K562 (cell line): Measurements from ENCODE around the gene NAP1L1. TPM values are rescaled to one million over a fixed set of nuclear protein-coding genes. Genes with fewer than 3 reads are reported as not detected.
A peak's percentile ranks its signal among the peaks of the same experiment; 100 is the strongest.

Experiments used
- ARHGAP35 ChIP-seq: fragments of 450-650 bp; IDR thresholded peaks from 2 replicates; pipeline ENCODE4 v1.6.1; 2018; ENCODE audit not compliant: partially characterized antibody
- BRF1 ChIP-seq: IDR thresholded peaks from 3 replicates; pipeline ENCODE4 v1.6.1; 2011; ENCODE audit warnings: borderline replicate concordance, mild to moderate bottlenecking; ENCODE audit not compliant: insufficient read length; ENCODE audit errors: extremely low read depth
- CBFA2T2 ChIP-seq: fragments of 450-650 bp; conservative IDR thresholded peaks from 2 replicates; pipeline ENCODE4 v1.6.1; 2017; ENCODE audit warnings: mild to moderate bottlenecking
- CCNT2 ChIP-seq: IDR thresholded peaks from 2 replicates; pipeline ENCODE4 v1.6.1; 2011; ENCODE audit warnings: borderline replicate concordance, low read depth, mild to moderate bottlenecking, moderate library complexity, mixed read lengths, low read length; ENCODE audit not compliant: insufficient read length; ENCODE audit errors: extremely low read depth
- DACH1 ChIP-seq: fragments of 450-650 bp; IDR thresholded peaks from 2 replicates; pipeline ENCODE4 v1.6.1; 2018; ENCODE audit not compliant: partially characterized antibody
- EP300 ChIP-seq: IDR thresholded peaks from 2 replicates; pipeline ENCODE4 v1.6.1; 2012; ENCODE audit warnings: low read length, improper control_type of control experiment
- FOXK2 ChIP-seq, 2 experiments: fragments of 450-650 bp; IDR thresholded peaks in 1 of 2; conservative IDR thresholded peaks in 1 of 2; 2 replicates each; pipeline ENCODE4 v1.6.1; 2016; ENCODE audit warnings: low read depth in 2 of 2, mild to moderate bottlenecking in 1 of 2
- GABPB2 ChIP-seq: fragments of 250-450 bp; sonication (Bioruptor Pico); conservative IDR thresholded peaks from 2 replicates; pipeline ENCODE4 v1.5.1; 2021; ENCODE audit warnings: mild to moderate bottlenecking
- MAFG ChIP-seq: fragments of 450-650 bp; conservative IDR thresholded peaks from 2 replicates; pipeline ENCODE4 v1.6.1; 2016; ENCODE audit warnings: missing genetic modification characterization, missing compliant biosample characterization
- MTF1 ChIP-seq: fragments of 250-450 bp; sonication (Bioruptor Pico); IDR thresholded peaks from 2 replicates; pipeline ENCODE4 v1.9.0; 2021; ENCODE audit warnings: moderate library complexity, mild to moderate bottlenecking, inconsistent platforms, borderline replicate concordance
- NFYB ChIP-seq: IDR thresholded peaks from 2 replicates; pipeline ENCODE4 v1.6.1; 2011; ENCODE audit warnings: mild to moderate bottlenecking, moderate library complexity; ENCODE audit not compliant: insufficient read length; ENCODE audit errors: extremely low read depth
- NKRF ChIP-seq: fragments of 450-650 bp; IDR thresholded peaks from 2 replicates; pipeline ENCODE4 v1.6.1; 2016; ENCODE audit warnings: borderline replicate concordance
- PTBP1 ChIP-seq: fragments of 200-400 bp; formaldehyde crosslinking; IDR thresholded peaks from 2 replicates; pipeline ENCODE4 v1.6.1; 2017; ENCODE audit warnings: low read depth, low read length
- RCOR1 ChIP-seq, 2 experiments: IDR thresholded peaks; 2 replicates each; pipeline ENCODE4 v1.6.1; 2012; ENCODE audit warnings: low read depth in 2 of 2, low read length in 2 of 2, borderline replicate concordance in 1 of 2, improper control_type of control experiment in 1 of 2
- RFX5 ChIP-seq: IDR thresholded peaks from 2 replicates; pipeline ENCODE4 v1.6.1; 2011; ENCODE audit warnings: low read depth, mild to moderate bottlenecking, improper control_type of control experiment, low read length
- SMAD1 ChIP-seq: fragments of 150-350 bp; IDR thresholded peaks from 2 replicates; pipeline ENCODE4 v1.6.1; 2014; ENCODE audit warnings: low read length, low read depth; ENCODE audit not compliant: partially characterized antibody
- SMAD3 ChIP-seq: fragments of 450-650 bp; formaldehyde crosslinking; conservative IDR thresholded peaks from 2 replicates; pipeline ENCODE4 v1.4.0; 2020; ENCODE audit warnings: mild to moderate bottlenecking
- SMARCB1 ChIP-seq: IDR thresholded peaks from 2 replicates; pipeline ENCODE4 v1.6.1; 2011; ENCODE audit warnings: improper control_type of control experiment, low read depth; ENCODE audit not compliant: insufficient read length
- SMC3 ChIP-seq: conservative IDR thresholded peaks from 2 replicates; pipeline ENCODE4 v1.6.1; 2011; ENCODE audit warnings: low read depth, low read length, improper control_type of control experiment; ENCODE audit not compliant: insufficient read depth
- SRSF7 ChIP-seq: fragments of 200-400 bp; formaldehyde crosslinking; optimal IDR thresholded peaks from 2 replicates; pipeline ENCODE3; 2017; ENCODE audit warnings: mild to moderate bottlenecking, low read depth, low read length
- TAL1 ChIP-seq: fragments of 450-650 bp; IDR thresholded peaks from 2 replicates; pipeline ENCODE4 v1.6.1; 2016; ENCODE audit warnings: mild to moderate bottlenecking
- TBL1XR1 ChIP-seq, 2 experiments: IDR thresholded peaks; 2 replicates each; pipeline ENCODE4 v1.6.1; 2012; ENCODE audit warnings: improper control_type of control experiment in 2 of 2, low read length in 2 of 2, mild to moderate bottlenecking in 1 of 2
- U2AF1 ChIP-seq: fragments of 200-400 bp; formaldehyde crosslinking; optimal IDR thresholded peaks from 2 replicates; pipeline ENCODE3; 2017; ENCODE audit warnings: mild to moderate bottlenecking, low read depth, low read length, moderate library complexity
- XRCC5 ChIP-seq: fragments of 200-400 bp; formaldehyde crosslinking; IDR thresholded peaks from 2 replicates; pipeline ENCODE4 v1.6.1; 2017; ENCODE audit warnings: low read depth, mild to moderate bottlenecking, low read length
- ZNF12 ChIP-seq: sonication (generic); formaldehyde crosslinking; IDR thresholded peaks from 2 replicates; pipeline ENCODE4 v1.4.0; 2020; ENCODE audit warnings: mild to moderate bottlenecking, missing genetic modification reagents
- ZNF445 ChIP-seq: fragments of 250-450 bp; sonication (Bioruptor Pico); IDR thresholded peaks from 2 replicates; pipeline ENCODE4 v1.4.0; 2020; ENCODE audit warnings: low read depth, mild to moderate bottlenecking, moderate library complexity
- ZNF561 ChIP-seq: fragments of 450-650 bp; formaldehyde crosslinking; conservative IDR thresholded peaks from 2 replicates; pipeline ENCODE4 v1.4.0; 2020; ENCODE audit warnings: mild to moderate bottlenecking, moderate library complexity
- ZNF583 ChIP-seq: fragments of 250-450 bp; sonication (Bioruptor Pico); IDR thresholded peaks from 2 replicates; pipeline ENCODE4 v1.4.0; 2020
- ZNF586 ChIP-seq: fragments of 450-650 bp; formaldehyde crosslinking; conservative IDR thresholded peaks from 2 replicates; pipeline ENCODE4 v1.4.0; 2020; ENCODE audit warnings: mild to moderate bottlenecking, moderate library complexity
- ZNF780A ChIP-seq: fragments of 250-450 bp; sonication (Bioruptor Pico); IDR thresholded peaks from 2 replicates; pipeline ENCODE4 v1.5.0; 2021; ENCODE audit warnings: mild to moderate bottlenecking
- polyA plus RNA-seq, 8 experiments: library from polyadenylated mRNA; depleted of rRNA in 4 of 8; stranded (reverse) in 5 of 8; unstranded in 3 of 8; fragments of >200 nt; fragmentation: Nextera tagmentation in 2 of 8; fragmentation: Illumina TruSeq in 1 of 8; extraction: Ambion mirVana in 2 of 8; extraction: Trizol in 1 of 8; gene quantifications; 2 replicates each; pipeline versions ENCODE4 v1.2.1 to v1.2.3, GENCODE V29; 2011 to 2014; ENCODE audit warnings: inconsistent platforms in 1 of 8, missing spikeins in 1 of 8
- total RNA-seq, 7 experiments: library from RNA; depleted of rRNA in 6 of 7; stranded (reverse); fragments of >200 nt in 6 of 7; fragmentation: Illumina TruSeq in 2 of 7; extraction: Trizol in 2 of 7; gene quantifications; 2 replicates each; pipeline versions ENCODE4 v1.2.1 to v1.2.3, GENCODE V29; 2011 to 2021; ENCODE audit warnings: low replicate concordance in 1 of 7

The NAP1L1 gene
- total and polyA plus RNA-seq, 9 of the 15 experiments (the other 6 are each of a cell fraction or from before 2014, with no cell fraction given) = 287 to 747 (median 450) TPM

- TF ChIP-seq MAFG (tag) = no peak
- TF ChIP-seq RFX5 = no peak
- TF ChIP-seq SMAD1 = no peak
- TF ChIP-seq BRF1 = no peak
- peak; percentile 66 for TF ChIP-seq CCNT2
- TF ChIP-seq SMAD3 = no peak
- TF ChIP-seq ZNF561 = no peak
- no peak for TF ChIP-seq PTBP1
- peak in 1 of 2 experiments; percentile 28; a peak in 1 of 4 replicates for TF ChIP-seq TBL1XR1 (IDR thresholded peaks at IDR 0.05; ENCODE audit: low read length in 2 of 2)
- TF ChIP-seq SRSF7 = no peak
- no peak for TF ChIP-seq ZNF586 (CRISPR knock-in tag)
- TF ChIP-seq XRCC5 = no peak
- no peak for TF ChIP-seq NKRF
- TF ChIP-seq SMC3 = no peak
- no peak for TF ChIP-seq ZNF780A (CRISPR knock-in tag)
- TF ChIP-seq NFYB = no peak
- TF ChIP-seq ARHGAP35 = no peak
- TF ChIP-seq RCOR1 (IDR thresholded peaks at IDR 0.05; ENCODE audit: borderline replicate concordance in 1 of 2, low read depth in 2 of 2, low read length in 2 of 2) = no peak
- no peak for TF ChIP-seq ZNF583
- no peak for TF ChIP-seq ZNF445 (CRISPR knock-in tag)
- TF ChIP-seq DACH1 = peak; percentile 62
- TF ChIP-seq U2AF1 = no peak
- peak; percentile 58; the same call in 1 of the 2 replicates for TF ChIP-seq EP300
- TF ChIP-seq FOXK2 (conservative IDR thresholded peaks at IDR 0.05 in 1 of 2, IDR thresholded peaks at IDR 0.05 in 1 of 2; ENCODE audit: low read depth in 2 of 2) = no peak
- TF ChIP-seq TAL1 = peak; percentile 74
- TF ChIP-seq GABPB2 = no peak
- no peak for TF ChIP-seq MTF1 (CRISPR knock-in tag)
- TF ChIP-seq ZNF12 = no peak
- TF ChIP-seq CBFA2T2 = peak; percentile 66
- no peak for TF ChIP-seq SMARCB1
Observed at GRCh38 chr12:76033081-76034011, 51.1 kb downstream of the NAP1L1 start (continued).
